ENCODE results near the gene ARSI. TPM values are rescaled to one million over a fixed set of nuclear protein-coding genes. Genes with fewer than 3 reads are reported as not detected.

The ARSI gene
- total RNA-seq, 1 experiment from 2014 or later: not detected

Other genes with a start within 250 kb of the ARSI start
- 2.5 and 4.3 TPM in 2 replicates for gene CSF1R, start 216.4 kb downstream of the ARSI start, total RNA-seq (2014; rRNA removed; shearing (Covaris generic))
- 58.6 and 67.6 TPM in 2 replicates for gene PDGFRB, start 147.1 kb downstream of the ARSI start, total RNA-seq (2014; rRNA removed; shearing (Covaris generic))
- gene CDX1, start 136.1 kb downstream of the ARSI start, total RNA-seq (2014; rRNA removed; shearing (Covaris generic)): 0.24 and 0.98 TPM in 2 replicates
- not detected in 2 replicates for gene SLC6A7, start 112.8 kb downstream of the ARSI start, total RNA-seq (2014; rRNA removed; shearing (Covaris generic))
- gene CAMK2A, start 13.1 kb downstream of the ARSI start, total RNA-seq (2014; rRNA removed; shearing (Covaris generic)): 0.60 and 1.1 TPM in 2 replicates
- gene TCOF1, start 54.8 kb upstream of the ARSI start, total RNA-seq (2014; rRNA removed; shearing (Covaris generic)): 19.1 and 21.4 TPM in 2 replicates
- gene CD74, start 110.0 kb upstream of the ARSI start, total RNA-seq (2014; rRNA removed; shearing (Covaris generic)): 38.7 and 53.3 TPM in 2 replicates
- gene RPS14, start 146.8 kb upstream of the ARSI start, total RNA-seq (2014; rRNA removed; shearing (Covaris generic)): 2,147 and 2,510 TPM in 2 replicates
- gene NDST1, start 205.2 kb upstream of the ARSI start, total RNA-seq (2014; rRNA removed; shearing (Covaris generic)): 18.5 and 21.3 TPM in 2 replicates

All from RPMI7951 (cell line).